Measurements from ENCODE around the gene CNTNAP3B.
"Not testable (repeated sequence)": the region's sequence is repeated elsewhere in the genome, so short reads cannot be mapped to it uniquely, and the experiment has no call there.

CNTNAP3B gene

DNA sequence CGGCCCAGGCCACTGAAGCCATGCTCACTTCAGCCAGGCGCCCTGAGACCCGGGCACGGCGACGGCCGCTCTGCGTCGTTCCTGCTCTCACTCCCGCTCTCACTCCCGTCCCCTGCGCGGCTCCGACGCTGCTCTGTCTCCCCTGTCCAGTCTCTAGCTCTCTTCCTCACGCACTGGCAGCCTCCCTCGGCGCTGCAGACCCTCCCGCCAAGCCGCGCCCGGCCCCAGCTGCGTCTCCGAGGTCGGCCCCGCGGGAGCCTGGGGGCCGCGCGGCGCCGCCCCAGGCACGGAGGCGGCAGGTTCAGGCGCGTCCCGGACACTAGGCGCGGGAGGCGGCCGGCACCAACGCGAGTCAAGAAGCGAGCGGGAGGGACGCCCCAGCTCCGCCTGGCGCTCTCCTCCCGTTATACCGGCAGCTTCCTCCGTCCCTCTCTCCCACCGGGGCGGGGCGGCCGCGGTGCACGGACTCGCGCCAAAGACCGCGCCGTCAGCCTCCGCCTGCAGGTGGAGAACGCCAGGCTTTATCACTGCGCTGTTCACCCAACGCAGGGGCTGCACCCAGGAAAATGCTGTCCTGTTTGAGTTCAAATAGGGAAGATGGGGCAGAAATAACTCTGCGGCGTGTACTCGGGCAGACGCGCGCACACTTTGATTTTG lies at the start of gene CNTNAP3B:
TSS of gene CNTNAP3B (minus strand) at position 354 of the 657 bp plus-strand sequence. CDS start at position 22, 332 bp downstream.
- peak; percentile 3 for DNase-seq
- ATAC-seq = not testable (repeated sequence)

DNA sequence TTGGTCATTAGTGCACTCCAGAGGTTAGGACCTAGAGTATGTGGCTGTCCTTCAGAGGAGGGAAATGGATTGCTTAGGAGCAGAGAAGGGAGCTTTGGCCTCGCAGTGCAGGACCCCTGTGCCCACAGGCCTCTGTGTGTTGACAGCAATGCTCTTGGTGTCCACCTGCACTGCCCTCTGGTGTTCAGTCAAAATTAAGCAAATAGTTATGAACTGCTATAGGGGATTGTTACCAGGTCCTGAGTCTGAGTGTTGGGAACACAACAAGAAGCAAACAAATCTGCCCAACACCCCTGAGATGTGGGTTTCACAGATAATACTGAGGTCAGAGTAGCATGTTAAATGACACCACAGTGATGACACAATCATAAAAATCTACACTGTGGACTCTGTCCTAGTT lies 31.1 kb upstream of the CNTNAP3B start:
- not testable (repeated sequence) for DNase-seq, ATAC-seq

DNA sequence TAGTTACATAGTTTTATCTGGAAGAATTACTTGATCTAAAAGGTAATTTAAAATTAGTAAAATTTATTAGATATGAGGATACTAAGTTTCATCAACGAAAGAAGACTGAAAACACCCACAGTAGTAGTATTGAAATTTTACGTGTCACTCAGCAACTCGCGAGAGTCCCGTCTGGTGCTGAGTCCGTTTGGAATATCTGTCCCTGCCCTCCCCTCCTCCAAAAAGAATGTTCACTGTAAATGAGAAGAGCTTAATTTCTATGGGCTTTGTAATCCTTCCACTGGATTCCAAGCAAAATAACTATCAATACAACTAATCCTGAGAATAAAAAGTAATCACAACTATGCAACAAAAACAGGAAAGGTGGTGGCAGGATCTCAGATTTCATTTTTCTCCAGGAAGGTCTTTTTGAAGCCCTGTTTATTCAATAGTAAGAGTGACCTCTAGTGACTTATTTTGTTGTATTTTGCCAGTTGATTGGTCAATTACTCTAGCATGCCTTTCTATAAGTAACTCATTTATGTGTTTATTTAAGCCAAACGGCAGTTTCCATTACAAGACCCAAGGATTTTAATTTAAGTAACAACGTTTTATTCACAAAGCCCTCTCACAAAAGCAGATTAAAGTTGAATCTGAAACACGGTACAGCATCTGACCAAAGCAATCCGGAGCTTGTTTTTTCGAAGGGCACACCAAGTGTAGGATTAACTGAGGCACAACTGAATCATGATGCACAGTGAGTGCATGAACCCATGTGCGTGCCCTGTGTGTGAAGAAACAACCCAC lies 2.0 kb downstream of the CNTNAP3B start:
- not testable (repeated sequence) for DNase-seq, ATAC-seq

DNA sequence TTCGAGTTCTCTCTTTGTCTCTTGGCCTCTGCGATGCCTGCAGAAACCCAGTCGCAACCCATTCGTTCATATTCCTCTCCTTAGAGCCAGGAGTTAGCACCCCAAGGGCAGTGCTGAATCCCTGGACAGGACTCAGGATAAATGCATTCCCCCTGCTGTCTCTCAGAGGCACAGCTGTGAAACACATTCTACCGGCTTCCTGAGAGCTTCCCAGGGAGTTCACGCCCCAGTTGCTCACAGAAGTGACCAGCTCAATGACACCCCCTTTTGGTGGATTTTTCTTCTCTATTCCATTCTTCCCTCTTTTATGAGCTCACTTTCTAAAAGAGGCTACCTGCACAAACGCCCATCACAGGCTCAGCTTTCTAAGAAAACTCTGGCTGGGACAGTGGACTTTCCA lies 8.2 kb downstream of the CNTNAP3B start:
- not testable (repeated sequence) for ATAC-seq, DNase-seq

- ATAC-seq, DNase-seq: not testable (repeated sequence)
Observed at GRCh38 chr9:42095929-42096328, 33.3 kb downstream of the CNTNAP3B start.

- ATAC-seq, DNase-seq: not testable (repeated sequence)
Observed at GRCh38 chr9:42084559-42084952, 44.7 kb downstream of the CNTNAP3B start.

DNA sequence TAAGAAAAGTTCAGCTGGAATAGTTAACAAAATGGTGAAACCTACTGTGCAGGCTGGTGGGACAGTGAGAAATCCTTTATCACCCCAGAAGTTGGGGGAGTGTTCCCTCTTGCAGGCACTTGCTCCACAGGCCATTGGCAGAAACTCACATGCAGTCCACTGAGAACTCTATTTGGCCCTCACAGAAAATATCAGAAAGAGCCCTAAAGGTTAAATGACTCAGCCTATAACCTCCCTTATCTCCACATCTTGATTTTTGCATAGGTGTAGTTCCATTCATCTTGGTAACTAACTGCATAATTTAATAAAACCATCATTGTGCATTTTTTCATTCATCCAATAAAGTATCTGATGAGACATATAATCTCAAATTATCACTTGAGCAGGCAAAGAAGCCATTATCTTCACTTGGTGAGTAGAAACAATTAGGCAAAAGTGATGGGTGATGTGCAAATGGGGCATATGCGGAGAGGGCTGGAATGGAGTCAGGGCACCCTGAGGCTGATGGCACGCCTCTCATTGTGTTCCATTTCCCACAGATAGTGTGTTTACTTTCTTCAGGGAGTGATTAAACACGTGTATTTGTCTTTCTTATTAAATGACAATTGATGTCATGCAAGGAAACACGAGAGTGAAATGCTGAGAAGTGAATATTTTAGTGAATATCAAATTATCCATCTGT lies 45.2 kb downstream of the CNTNAP3B start:
- not testable (repeated sequence) for DNase-seq, ATAC-seq

- not testable (repeated sequence) for DNase-seq, ATAC-seq
Observed at GRCh38 chr9:42080376-42080775, 48.9 kb downstream of the CNTNAP3B start.

DNA sequence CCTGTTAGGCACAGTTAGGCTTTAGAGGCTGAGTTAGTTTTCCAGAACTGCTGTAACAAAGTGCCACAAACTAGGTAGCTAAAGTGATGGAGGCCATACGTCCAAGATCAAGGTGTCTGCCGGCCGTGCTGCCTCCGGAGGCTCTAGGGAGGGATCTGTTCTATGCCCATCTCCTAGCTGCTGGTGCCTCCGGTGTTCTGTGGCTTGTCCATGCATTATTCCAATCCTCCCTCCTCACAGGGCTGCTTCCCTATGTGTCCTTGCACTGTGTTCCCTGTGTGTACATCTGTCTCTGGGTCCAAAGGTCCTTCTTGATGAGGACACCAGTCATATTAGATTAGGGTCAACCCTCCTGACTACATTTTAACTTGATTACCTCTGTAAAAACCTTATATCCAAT lies 54.4 kb downstream of the CNTNAP3B start:
- not testable (repeated sequence) for DNase-seq, ATAC-seq

GRCh38 chr9:42071026-42071425 lies 58.2 kb downstream of the CNTNAP3B start:
- ATAC-seq, DNase-seq: not testable (repeated sequence)

DNA sequence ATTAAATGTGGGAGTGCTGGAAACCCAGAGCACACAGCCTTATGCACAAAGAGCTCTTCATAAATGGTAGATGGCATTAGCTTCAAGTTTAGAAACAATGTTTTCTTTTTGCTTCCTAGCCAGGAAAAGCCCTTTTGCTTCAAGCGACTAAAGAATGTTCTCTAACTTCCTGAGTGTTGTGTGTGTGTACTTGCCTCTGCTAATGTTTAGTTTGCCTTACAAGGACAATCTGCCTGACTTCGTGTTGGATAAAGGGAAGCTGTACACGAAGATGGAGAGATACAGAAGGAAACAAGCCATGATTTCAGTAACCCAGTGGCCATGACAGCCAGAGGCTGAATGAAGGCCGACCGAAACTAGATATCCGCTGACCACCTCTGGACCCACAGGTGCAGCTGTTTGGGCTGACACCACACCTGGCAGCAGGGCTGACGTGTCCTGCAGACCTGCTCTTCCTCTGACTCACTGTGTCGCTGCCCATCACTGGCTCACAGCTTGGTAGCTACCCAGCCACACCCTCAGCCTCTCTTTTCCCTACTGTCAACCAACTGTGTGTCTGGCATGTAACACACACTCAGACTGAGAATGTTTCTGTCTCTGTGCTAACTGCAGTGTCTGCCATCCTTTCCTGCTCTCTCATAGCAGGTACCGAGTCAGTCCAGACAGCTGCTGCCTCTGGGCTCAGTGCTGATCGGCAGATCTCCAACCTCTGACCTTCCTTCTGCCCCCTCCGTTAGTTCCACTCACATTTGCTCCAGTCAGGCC lies 59.0 kb downstream of the CNTNAP3B start:
- not testable (repeated sequence) for ATAC-seq, DNase-seq

DNA sequence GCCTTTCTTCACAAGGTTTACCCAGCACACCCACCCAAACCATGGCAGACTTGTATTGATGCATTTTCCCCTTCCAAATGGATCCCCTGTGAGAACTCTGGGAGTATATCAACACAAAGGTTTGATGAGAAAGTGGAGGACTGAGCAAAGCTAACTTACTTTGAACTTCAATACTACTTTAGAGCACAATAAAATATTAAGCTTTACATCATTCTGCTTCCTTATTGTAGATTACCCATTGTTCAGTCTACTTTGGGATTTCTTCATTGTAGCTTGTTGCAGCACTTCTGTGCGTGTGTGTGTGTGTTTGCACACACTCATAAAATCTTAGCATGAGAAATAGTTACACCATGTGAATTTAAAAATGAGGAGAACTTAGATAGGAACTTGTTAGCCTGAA lies 75.4 kb downstream of the CNTNAP3B start:
- not testable (repeated sequence) for ATAC-seq, DNase-seq

DNA sequence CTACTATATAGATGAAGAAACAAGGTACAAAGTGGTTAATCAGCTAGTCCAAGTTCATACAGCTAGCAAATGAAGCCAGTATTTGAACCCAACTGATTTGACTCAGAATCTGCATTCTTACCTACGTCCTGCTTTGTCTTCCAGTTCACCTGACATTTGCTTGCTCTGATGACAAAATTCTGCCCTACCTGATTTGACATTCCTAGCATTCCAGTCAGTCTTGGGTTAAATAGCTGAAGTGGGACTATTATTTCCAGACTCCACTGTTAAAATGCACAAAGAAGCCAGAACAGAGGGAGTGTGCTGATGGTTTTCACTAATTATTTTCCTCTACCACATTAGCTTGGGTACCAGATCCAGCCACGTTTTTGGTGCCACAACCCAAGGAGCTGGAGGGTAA lies 78.5 kb downstream of the CNTNAP3B start:
- DNase-seq, ATAC-seq: not testable (repeated sequence)

DNA sequence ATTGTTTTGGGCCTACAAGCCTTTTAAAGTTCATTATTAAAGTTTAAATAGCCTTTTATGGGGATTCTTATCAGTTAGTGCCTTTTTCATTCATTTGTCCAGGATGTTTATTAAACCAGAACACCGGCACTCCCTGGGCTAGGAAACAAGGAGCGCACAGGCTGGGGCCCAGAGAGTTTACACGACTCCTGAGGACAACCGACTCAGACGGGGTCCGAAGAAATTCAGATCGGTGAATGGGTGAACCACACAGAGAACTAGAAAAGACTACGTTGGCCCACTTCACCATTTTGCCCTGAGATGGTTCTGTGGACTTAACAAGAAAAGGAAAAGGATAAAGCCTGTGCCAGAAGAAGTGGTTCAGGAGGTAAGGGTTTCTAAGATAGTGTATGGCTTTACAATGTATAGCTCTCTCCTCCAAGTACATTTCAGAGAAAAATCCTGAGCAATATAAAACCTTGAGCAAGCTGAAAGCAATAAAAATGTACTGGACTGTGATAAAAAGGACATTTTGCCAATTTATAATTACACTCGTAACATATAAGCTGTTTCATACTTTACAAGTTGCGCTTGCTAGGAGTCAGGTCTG lies 84.7 kb downstream of the CNTNAP3B start:
- not testable (repeated sequence) for DNase-seq, ATAC-seq

- ATAC-seq, DNase-seq: not testable (repeated sequence)
Observed at GRCh38 chr9:42033541-42033940, 95.7 kb downstream of the CNTNAP3B start.

DNA sequence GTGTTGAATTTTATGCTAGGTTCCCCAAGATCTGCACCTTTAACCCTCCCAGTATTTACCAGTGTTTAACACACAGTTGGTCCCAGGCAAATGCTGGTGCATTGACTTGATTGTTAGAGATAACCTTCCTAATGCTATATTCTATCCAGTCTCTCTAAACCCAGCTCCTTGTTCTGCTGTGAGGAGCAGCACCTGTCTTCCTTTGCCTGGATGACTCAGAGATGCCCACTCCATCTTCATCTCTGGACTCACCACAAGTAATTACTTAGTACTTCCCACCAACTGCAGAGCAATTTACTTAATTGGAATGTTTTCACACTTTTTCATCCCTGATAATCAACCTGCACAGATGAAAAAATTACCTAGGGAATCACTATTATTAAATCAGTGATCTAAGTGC lies 108.6 kb downstream of the CNTNAP3B start:
- not testable (repeated sequence) for DNase-seq, ATAC-seq

DNA sequence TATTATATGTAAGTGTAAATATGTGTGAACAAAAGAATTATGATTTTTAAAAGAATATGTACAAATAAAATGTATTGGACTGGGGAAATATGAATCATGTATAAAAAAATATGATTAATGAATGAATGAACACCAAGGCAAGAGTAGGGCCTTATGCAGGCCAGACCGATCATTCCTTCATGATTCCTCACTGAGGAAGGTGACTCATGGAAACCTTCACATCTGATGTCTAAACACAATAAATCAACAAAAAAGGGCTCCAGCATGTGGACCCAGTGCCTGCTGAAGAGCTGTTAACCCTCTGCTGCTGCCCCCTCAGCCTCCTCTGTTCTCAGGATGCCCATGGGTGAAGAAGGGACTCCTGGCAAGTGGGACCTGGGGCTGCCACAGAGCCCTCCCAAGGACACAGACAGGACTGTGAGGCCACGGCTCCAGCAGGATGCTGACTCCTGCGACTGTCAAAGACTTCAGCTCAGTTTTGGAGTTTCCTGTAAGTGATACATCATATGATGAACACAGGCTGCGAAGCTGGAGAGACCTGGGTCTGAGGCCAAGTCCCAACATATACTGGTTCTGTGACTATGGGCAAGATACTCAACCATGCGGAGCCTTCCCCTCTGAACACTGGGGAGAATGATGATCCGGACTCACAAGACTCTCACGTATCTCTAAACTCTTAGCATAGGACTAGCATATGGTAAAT lies 110.9 kb downstream of the CNTNAP3B start:
- DNase-seq = not testable (repeated sequence)

DNA sequence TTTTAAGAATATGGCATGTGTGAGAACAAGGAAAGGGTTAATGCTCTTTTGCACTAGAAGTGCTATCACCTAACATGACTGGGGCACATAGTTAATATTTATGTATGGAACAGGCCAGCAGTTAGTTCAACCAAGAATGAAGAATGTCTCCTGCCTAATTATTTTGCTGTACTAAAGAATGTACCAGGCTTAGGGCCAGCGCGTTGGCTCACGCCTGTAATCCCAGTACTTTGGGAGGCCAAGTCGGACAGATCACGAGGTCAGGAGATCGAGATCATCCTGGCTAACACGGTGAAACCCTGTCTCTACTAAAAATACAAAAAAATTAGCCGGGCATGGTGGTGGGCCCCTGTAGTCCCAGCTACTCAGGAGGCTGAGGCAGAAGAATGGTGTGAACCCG lies 114.9 kb downstream of the CNTNAP3B start:
- DNase-seq, ATAC-seq: not testable (repeated sequence)

More for the DNA sequence above, 110.9 kb downstream of the CNTNAP3B start:
- ATAC-seq = not testable (repeated sequence)

DNA sequence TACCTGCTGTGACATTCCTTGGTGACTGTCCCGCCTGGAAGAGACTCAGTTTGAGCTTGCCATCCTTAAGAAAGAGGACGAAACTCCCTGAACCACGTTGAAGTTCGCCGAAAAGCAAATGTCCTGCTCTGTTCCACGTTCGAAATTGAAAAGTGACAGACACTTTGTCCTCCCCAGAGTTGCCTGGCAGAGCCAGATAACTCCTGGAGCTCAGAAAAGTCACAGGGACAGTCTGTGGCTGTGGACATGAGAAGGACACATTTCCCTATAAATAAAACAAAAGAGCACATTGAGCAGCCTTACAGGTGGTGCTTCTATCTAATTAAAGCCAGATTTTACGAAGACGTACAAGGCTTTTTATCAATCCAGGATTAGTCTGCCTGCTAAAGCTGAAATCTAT lies 137.6 kb downstream of the CNTNAP3B start:
- ATAC-seq, DNase-seq: not testable (repeated sequence)

DNA sequence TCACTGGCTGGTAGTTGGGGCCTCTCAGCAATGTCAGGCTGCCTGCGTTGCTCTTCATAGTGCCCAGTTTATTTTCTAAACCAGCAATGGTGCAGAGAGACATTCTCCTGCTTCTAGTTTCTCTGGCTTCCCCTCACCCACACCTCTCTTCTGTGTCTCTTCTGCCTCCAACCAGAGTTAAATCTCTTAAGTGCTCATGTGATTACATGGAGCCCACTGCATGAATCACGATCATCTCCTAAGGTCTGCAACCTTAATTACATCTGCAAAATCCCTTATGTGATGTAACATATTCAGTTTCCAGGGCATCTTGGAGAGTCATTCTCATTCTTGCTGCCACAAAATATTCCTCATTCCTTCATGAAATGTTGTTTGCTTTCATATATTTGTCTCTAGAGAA lies 149.0 kb downstream of the CNTNAP3B start:
- DNase-seq, ATAC-seq: not testable (repeated sequence)
